DMS53 treated with DMSO at 0.1 percent for 48 hours (cell line): ENCODE results near the gene MYOM3.

Experiments
- DNase-seq: peaks from one replicate; lab custom pipeline; 2025; ENCODE audit not compliant: unreplicated experiment; lab: John Stamatoyannopoulos, UW

The MYOM3 gene

GRCh38 chr1:24139222-24139489 is 27.2 kb upstream of the MYOM3 start:
- DNase-seq = no peak

DNA sequence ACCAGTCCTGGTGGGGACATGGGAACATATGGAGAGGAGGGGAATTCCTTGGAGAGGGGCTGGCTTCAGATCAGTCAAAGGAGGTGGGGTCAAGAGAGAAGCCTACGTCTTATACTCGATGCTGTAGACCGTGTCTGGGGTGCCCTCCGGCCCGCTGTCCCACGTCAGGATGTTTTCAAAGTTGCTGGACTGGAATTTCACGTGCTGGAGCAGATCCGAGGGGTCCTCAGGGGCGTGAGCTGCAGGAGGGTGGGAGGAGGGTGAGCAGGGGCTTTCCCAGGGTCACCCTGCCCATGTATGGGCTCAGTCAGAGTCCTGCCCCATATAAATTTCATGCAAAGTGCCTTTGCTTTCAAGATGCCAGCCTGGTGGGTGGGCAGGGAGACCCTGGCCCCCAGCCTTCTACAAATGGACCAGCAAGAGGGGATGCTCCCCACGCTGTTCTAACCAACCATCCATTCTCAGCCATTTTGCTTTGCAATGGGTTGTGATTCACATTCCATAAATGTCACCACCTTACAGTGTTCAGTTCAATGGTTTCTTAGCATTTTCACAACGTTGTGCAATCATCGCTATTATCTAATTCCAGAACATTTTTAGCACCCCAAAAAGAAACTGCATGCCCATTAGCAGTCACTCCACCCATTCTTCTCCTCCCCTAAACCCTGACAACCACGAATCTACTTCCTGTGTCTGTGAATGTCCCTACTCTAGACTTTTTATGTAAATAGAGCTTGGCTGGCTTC is 26.7 kb upstream of the MYOM3 start:
- no peak for DNase-seq

GRCh38 chr1:24136956-24137539 is 25.1 kb upstream of the MYOM3 start:
- DNase-seq = no peak

GRCh38 chr1:24134376-24134775 is 22.4 kb upstream of the MYOM3 start:
- no peak for DNase-seq

GRCh38 chr1:24133819-24134218 is 21.9 kb upstream of the MYOM3 start:
- no peak for DNase-seq

DNA sequence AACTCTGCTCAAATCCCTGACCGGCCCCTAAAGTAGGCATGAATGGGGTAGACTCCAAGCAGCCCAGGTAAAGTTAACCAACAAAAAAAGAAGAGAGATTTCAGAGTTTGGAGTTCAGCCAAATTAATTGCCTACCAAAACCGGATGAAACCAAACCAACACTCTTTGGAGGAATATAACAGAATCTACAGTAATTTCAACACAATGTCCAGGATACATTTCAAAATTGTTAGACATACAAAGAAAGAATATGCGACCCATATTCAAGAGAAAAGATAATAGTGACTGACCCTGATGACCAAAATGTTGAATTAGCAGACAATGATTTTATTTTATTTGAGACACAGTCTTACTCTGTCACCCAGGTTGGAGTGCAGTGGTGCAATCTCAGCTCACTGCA is 18.4 kb upstream of the MYOM3 start:
- DNase-seq = no peak

DNA sequence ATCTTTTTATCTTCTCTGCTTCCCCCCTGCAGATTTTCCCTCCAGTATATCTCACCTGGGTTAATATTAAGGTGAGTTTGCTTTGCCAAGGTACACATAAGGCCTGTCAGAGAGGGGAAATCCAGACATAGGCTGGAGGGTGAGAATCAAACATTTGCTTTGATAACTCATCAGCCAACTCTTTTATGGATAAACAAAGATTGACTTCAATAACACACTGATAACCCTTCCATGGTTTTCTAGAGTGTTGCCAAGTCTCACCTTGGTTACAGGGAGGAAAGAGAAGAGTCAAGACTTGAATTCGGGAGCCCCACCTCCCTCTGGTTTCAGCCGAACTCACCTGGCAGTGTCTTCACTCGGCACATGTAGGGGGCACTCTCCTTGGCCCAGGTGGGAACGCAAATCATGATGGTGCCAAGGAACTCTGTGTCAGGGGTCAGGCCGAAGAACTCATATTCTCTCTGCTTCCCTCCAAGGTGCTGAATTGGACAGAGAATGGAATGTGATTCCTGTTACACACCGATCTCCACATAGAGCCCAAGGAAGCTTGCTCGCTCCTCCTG is 15.9 kb upstream of the MYOM3 start:
- DNase-seq = no peak

DNA sequence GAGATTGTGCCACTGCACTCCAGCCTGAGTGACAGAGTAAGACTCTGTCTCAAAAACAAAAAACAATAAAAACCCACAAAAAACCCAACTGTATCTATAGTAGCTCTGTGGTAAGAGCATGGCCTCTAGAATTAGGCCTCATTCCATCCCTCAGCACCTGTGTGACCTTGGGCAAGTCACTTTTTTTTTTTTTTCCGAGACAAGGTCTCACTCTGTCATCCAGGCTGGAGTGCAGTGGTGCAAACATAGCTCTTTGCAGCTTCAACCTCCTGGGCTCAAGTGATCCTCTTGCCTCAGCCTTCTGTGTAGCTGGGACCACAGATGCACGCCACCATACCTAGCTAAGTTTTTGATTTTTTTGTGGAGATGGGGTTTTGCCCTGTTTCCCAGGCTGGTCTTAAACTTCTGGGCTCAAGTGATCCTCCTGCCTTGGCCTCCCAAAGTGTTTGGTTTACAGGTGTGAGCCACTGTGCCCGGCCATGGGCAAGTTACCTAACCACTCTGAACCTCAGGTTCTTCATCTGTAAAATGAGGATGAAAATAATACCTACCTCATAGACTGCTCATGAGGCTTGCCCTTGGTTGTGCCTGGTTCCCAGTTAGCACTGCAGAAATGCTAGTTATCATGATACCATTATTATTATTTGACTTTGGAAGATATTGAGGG is 15.3 kb upstream of the MYOM3 start:
- DNase-seq = no peak

GRCh38 chr1:24126672-24127023 is 14.7 kb upstream of the MYOM3 start:
- DNase-seq = no peak

GRCh38 chr1:24126018-24126671 is 14.2 kb upstream of the MYOM3 start:
- no peak for DNase-seq

DNA sequence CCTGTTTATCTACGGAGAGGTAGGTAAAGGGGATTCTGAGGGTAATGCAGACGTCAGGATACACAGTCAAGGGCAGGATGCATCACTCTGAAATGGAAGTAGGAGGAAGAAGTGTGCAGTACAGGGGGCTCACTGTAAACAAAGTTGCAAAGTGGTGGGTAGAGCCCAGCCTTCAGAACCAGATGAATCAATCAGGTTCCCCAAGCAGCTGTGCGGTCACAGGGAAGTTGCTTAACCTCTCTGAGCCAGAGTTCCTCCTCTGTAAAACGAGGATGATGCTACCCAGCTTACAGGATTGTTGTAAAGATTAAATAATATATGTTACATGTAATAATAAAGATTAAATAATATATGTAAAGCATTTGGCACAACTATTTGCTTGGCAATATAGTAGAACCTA is 13.5 kb upstream of the MYOM3 start:
- no peak for DNase-seq

- DNase-seq = no peak
Observed at GRCh38 chr1:24124980-24125379, 13.0 kb upstream of the MYOM3 start.

DNA sequence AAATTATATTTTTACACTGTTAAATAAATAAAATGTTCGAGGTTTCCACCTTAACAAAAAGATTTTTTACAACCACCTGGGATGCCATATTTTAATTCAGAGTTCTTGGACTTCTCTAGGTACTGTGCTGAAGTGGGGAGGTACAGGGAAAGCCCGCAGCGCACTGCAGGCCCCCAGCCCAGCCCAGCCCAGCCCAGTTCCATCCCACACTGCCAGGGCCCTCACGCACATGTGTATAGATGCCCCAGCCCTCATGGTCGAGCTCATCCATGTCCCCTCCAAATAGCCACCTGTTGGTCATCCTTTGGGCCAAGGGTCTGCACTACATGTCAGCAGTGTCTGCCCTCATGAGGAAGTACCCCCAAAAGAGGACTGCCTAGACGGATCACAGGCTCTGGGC is 11.7 kb upstream of the MYOM3 start:
- DNase-seq = no peak

DNA sequence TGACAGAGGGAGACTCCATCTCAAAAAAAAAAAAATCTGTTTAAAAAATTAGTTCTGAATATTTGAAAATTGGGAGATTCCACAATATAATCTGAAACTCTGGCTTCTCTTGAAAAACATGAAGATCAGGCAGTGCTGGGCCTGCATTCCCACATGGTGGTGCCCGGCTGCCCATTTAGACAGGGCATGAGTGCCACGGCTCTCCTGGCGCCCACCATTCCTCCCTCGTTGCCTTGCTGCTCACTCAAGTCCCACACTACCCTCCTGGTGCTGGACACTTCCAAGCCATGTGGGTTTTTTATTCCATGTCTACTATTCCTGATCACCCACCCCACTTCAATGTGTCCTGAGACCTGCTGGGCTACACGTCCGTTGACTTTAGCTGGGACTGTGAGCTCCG is 10.8 kb upstream of the MYOM3 start:
- no peak for DNase-seq

GRCh38 chr1:24121406-24121805 is 9.5 kb upstream of the MYOM3 start:
- no peak for DNase-seq

GRCh38 chr1:24120965-24121364 is 9.0 kb upstream of the MYOM3 start:
- no peak for DNase-seq

GRCh38 chr1:24119859-24120756 is 8.2 kb upstream of the MYOM3 start:
- DNase-seq = no peak

DNA sequence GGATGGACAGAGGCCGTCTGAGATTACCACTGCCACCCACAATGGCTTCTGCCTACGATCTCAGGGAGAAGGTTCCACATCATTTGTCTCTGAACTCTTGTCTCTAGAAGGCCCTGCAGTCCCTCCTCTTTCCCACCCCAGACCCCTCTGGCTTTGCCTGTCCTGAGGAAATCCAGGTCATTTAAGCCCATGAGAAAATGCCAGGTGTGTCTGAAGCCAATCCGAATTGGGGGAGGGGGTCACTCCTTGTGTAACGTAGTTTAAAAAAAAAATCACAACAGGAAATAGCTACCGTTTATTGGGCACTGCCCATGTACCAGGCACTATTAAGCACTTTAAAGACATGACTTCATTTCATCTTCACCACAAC is 7.5 kb upstream of the MYOM3 start:
- DNase-seq = no peak

GRCh38 chr1:24118410-24119242 is 6.7 kb upstream of the MYOM3 start:
- peak; percentile 43 for DNase-seq

DNA sequence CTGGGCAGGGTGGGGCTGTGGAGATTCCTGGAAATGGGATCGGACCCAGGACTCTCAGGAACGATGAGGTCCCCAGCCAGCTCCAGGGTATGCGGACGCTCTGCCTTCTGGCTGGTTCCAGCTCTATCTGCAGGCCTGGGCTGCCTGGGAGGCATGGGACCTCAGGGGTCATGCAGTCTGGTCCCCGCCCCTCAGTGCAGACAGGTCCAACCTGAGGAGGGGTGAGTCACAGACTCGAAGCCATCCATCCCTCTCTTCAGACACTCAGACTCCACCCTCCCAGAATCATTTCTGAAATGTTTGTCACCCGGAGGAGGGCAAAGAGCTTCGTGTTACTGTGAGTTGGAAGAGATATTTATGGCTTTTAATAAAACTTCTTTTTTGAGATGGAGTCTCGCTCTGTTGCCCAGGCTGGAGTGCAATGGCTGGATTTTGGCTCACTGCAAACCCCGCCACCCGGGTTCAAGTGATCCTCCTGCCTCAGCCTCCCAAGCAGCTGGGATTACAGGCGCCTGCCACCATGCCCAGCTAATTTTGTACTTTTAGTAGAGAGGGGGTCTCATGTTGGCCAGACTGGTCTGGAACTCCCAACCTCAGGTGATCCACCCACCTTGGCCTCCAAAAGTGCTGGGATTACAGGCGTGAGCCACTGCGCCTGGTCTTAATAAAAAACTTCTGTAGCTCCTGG is 5.9 kb upstream of the MYOM3 start:
- no peak for DNase-seq
